Measurements from ENCODE around the gene TRMT1.

TRMT1 gene

GRCh38 chr19:13098277-13099072, 18.1 kb downstream of the TRMT1 start:
- ChIA-PET POLR2A (ENCODE audit: low non-redundant PET) (no interaction called here), CTCF (no interaction called here)
- H3K27ac ChIP-seq = peak overlapping the region; percentile 16
- DNase-seq (ENCODE audit: low spot score) = no peak
- TF ChIP-seq, protein P1, sequence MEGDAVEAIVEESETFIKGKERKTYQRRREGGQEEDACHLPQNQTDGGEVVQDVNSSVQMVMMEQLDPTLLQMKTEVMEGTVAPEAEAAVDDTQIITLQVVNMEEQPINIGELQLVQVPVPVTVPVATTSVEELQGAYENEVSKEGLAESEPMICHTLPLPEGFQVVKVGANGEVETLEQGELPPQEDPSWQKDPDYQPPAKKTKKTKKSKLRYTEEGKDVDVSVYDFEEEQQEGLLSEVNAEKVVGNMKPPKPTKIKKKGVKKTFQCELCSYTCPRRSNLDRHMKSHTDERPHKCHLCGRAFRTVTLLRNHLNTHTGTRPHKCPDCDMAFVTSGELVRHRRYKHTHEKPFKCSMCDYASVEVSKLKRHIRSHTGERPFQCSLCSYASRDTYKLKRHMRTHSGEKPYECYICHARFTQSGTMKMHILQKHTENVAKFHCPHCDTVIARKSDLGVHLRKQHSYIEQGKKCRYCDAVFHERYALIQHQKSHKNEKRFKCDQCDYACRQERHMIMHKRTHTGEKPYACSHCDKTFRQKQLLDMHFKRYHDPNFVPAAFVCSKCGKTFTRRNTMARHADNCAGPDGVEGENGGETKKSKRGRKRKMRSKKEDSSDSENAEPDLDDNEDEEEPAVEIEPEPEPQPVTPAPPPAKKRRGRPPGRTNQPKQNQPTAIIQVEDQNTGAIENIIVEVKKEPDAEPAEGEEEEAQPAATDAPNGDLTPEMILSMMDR (conservative IDR thresholded peaks at IDR 0.05; ENCODE audit: low read depth) = no peak

GRCh38 chr19:13097463-13098258, 18.9 kb downstream of the TRMT1 start:
- ChIA-PET CTCF (interaction anchor here (0.6 kb wide), 1 partner anchor 66 kb away, joined by 3 read pairs; no protein-coding TSS in a partner anchor), POLR2A (ENCODE audit: low non-redundant PET) (no interaction called here)
- DNase-seq (ENCODE audit: low spot score) = no peak
- H3K27ac ChIP-seq = peak overlapping the region; percentile 16
- TF ChIP-seq, protein P1 (conservative IDR thresholded peaks at IDR 0.05; ENCODE audit: low read depth) = no peak

DNA sequence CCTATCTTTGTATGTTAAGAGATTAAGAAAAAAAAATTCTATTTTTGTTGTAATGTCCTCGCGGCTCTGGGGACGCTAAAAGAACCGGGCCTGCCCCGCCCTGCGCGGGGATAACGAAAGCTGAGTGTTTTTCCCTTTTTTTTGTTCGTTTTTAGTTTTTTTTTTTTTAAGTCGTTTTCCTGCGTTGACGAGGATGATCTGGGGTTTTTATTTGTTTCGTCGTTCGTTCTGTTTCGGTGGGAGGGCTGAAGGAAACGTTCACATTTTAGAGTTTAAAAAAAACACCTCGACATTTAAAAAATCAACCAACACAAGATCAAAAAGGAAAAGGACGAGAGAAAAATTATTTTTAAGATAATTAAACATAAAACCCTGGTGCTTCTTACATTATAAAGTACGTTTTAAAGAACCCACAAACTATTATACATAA, 19.5 kb downstream of the TRMT1 start:
- CTCF ChIA-PET = interaction anchor here (0.6 kb wide), 1 partner anchor 66 kb away, joined by 3 read pairs; no protein-coding TSS in a partner anchor
- no peak overlapping the region for H3K27ac ChIP-seq
- POLR2A ChIA-PET (ENCODE audit: low non-redundant PET) = no interaction called here
- no peak for DNase-seq (ENCODE audit: low spot score)
- TF ChIP-seq, protein P1 (conservative IDR thresholded peaks at IDR 0.05; ENCODE audit: low read depth) = no peak

- TF ChIP-seq, protein P1 (conservative IDR thresholded peaks at IDR 0.05; ENCODE audit: low read depth) = no peak
- POLR2A ChIA-PET (ENCODE audit: low non-redundant PET) = no interaction called here
- peak overlapping the region; percentile 49 for H3K27ac ChIP-seq
- no peak for DNase-seq (ENCODE audit: low spot score)
- CTCF ChIA-PET = interaction anchor here (0.6 to 3.4 kb wide), 5 partner anchors 13 to 707 kb away, joined by 3 to 35 read pairs (median 3); no protein-coding TSS in a partner anchor
Measured at GRCh38 chr19:13095934-13096927, 20.3 kb downstream of the TRMT1 start.

DNA sequence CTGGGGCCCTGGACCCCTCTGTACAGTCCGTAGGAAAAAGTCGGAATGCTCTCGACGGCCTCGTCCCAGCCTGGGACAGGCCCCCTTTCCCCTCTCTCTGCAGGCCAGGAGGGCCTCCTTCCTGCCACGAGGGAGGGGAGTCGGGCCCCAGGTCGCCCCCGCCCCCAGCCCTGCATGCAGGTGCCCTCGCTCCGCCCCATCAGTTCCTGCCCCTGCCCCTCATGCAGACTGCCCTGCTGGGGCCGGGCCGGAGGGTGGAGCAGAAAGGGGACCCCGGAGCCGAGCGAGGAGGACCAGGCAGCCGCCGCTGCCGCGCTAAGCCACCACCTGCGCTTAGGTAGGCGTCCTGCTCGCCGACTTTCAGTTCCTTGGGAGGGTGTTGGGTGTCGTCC, 21.2 kb downstream of the TRMT1 start:
- POLR2A ChIA-PET (ENCODE audit: low non-redundant PET) = no interaction called here
- TF ChIP-seq, protein P1 (conservative IDR thresholded peaks at IDR 0.05; ENCODE audit: low read depth) = no peak
- no peak for DNase-seq (ENCODE audit: low spot score)
- H3K27ac ChIP-seq = peak overlapping the region; percentile 49
- CTCF ChIA-PET = interaction anchor here (0.7 to 3.4 kb wide), 4 partner anchors 14 to 181 kb away, joined by 3 to 35 read pairs (median 3); no protein-coding TSS in a partner anchor

All from RWPE1 (cell line).